OCI-LY1 (cell line): Measurements from ENCODE around the gene CEP250.

Source experiments
- EZH2 ChIP-seq: fragments of 200-600 bp; sonication (generic), shearing (Covaris generic); IDR thresholded peaks from 2 replicates; pipeline ENCODE4 v1.8.0; 2017; ENCODE audit warnings: borderline replicate concordance, mixed run types, mild to moderate bottlenecking, antibody characterized with exemption, low read length, moderate library complexity, mixed read lengths
- TF ChIP-seq, protein P1 (sequence below): fragments of 200-600 bp; sonication (generic), shearing (Covaris generic); IDR thresholded peaks from 2 replicates; pipeline ENCODE4 v1.5.1; 2017; ENCODE audit warnings: mild to moderate bottlenecking, antibody characterized with exemption, low read length, moderate library complexity, mixed read lengths

GRCh38 chr20:35446356-35447078 is 8.9 kb upstream of the CEP250 start:
- TF ChIP-seq, protein P1, sequence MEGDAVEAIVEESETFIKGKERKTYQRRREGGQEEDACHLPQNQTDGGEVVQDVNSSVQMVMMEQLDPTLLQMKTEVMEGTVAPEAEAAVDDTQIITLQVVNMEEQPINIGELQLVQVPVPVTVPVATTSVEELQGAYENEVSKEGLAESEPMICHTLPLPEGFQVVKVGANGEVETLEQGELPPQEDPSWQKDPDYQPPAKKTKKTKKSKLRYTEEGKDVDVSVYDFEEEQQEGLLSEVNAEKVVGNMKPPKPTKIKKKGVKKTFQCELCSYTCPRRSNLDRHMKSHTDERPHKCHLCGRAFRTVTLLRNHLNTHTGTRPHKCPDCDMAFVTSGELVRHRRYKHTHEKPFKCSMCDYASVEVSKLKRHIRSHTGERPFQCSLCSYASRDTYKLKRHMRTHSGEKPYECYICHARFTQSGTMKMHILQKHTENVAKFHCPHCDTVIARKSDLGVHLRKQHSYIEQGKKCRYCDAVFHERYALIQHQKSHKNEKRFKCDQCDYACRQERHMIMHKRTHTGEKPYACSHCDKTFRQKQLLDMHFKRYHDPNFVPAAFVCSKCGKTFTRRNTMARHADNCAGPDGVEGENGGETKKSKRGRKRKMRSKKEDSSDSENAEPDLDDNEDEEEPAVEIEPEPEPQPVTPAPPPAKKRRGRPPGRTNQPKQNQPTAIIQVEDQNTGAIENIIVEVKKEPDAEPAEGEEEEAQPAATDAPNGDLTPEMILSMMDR, result no peak
- no peak for TF ChIP-seq EZH2
